ENCODE results near the gene TSPAN5.

Gene TSPAN5

DNA sequence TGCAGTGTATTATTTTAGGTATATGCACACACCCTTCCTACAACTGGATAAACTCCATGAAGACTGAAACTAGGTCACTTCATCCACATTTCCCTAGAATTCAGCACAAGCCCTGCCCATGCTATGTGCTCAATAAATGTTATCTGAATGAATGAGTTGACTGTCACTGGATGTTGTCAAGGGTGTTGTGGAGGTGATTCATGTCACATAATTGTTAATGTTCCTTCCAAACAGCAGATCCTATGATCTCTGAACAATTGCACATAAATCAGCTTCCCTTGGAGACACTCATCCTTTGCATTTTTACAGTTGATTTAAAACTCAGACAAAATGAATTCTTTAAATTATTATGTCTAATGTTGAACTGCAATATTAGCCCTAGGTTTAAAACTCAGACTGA is 154.7 kb downstream of the TSPAN5 start:
- TF ChIP-seq, protein P1, sequence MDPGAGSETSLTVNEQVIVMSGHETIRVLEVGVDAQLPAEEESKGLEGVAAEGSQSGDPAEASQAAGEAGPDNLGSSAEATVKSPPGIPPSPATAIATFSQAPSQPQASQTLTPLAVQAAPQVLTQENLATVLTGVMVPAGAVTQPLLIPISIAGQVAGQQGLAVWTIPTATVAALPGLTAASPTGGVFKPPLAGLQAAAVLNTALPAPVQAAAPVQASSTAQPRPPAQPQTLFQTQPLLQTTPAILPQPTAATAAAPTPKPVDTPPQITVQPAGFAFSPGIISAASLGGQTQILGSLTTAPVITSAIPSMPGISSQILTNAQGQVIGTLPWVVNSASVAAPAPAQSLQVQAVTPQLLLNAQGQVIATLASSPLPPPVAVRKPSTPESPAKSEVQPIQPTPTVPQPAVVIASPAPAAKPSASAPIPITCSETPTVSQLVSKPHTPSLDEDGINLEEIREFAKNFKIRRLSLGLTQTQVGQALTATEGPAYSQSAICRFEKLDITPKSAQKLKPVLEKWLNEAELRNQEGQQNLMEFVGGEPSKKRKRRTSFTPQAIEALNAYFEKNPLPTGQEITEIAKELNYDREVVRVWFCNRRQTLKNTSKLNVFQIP (CRISPR knock-in tag; IDR thresholded peaks at IDR 0.05; ENCODE audit: borderline replicate concordance, low read depth), result no peak
- TF ChIP-seq TCF4 (CRISPR knock-in tag; IDR thresholded peaks at IDR 0.05; ENCODE audit: borderline replicate concordance), result no peak
- no peak for TF ChIP-seq BACH2 (CRISPR knock-in tag; IDR thresholded peaks at IDR 0.05; ENCODE audit: borderline replicate concordance)
- TF ChIP-seq ZFP3 (CRISPR knock-in tag; IDR thresholded peaks at IDR 0.05), result no peak
- TF ChIP-seq ZNF8 (CRISPR knock-in tag; IDR thresholded peaks at IDR 0.05), result no peak
- no peak for TF ChIP-seq ZFP30 (CRISPR knock-in tag; IDR thresholded peaks at IDR 0.05)
- TF ChIP-seq CSDC2 (CRISPR knock-in tag; IDR thresholded peaks at IDR 0.05), result no peak
- no peak for TF ChIP-seq TOX (CRISPR knock-in tag; IDR thresholded peaks at IDR 0.05; ENCODE audit: borderline replicate concordance)
- TF ChIP-seq, protein P2, sequence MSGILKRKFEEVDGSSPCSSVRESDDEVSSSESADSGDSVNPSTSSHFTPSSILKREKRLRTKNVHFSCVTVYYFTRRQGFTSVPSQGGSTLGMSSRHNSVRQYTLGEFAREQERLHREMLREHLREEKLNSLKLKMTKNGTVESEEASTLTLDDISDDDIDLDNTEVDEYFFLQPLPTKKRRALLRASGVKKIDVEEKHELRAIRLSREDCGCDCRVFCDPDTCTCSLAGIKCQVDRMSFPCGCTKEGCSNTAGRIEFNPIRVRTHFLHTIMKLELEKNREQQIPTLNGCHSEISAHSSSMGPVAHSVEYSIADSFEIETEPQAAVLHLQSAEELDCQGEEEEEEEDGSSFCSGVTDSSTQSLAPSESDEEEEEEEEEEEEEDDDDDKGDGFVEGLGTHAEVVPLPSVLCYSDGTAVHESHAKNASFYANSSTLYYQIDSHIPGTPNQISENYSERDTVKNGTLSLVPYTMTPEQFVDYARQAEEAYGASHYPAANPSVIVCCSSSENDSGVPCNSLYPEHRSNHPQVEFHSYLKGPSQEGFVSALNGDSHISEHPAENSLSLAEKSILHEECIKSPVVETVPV (CRISPR knock-in tag; IDR thresholded peaks at IDR 0.05), result no peak
- TF ChIP-seq PPARA (CRISPR knock-in tag; IDR thresholded peaks at IDR 0.05; ENCODE audit: borderline replicate concordance), result no peak
- TF ChIP-seq RARB (CRISPR knock-in tag; IDR thresholded peaks at IDR 0.05), result no peak
- no peak for TF ChIP-seq ZC3H10 (CRISPR knock-in tag; IDR thresholded peaks at IDR 0.05)
- no peak for TF ChIP-seq GLIS3 (CRISPR knock-in tag; IDR thresholded peaks at IDR 0.05)
- TF ChIP-seq ISL1 (CRISPR knock-in tag; IDR thresholded peaks at IDR 0.05), result no peak
- no peak; the same call in 2 of the 3 replicates for ATAC-seq

DNA sequence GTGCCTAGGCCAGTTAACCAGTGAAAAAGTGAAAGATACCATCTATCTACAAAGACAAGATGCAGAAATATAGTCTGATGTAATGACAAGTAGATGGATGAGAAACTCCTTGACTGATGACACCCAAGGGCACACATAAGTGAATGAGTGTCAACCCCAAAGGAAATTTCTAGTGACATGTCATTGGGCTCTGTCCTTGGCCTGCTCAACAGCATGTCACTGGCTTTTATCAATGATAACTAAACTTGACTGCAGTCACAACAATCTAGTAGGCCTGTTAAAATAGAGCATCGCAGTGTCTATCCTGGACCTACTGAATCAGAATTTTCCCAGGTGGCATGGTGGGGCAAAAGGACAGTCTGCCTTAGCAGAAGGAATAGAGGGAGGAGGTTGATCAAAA is 155.8 kb downstream of the TSPAN5 start:
- TF ChIP-seq RARB (CRISPR knock-in tag; IDR thresholded peaks at IDR 0.05) (no peak), ZNF8 (CRISPR knock-in tag; IDR thresholded peaks at IDR 0.05) (no peak), ARNTL (CRISPR knock-in tag; IDR thresholded peaks at IDR 0.05; ENCODE audit: borderline replicate concordance, low read depth) (no peak), OSR1 (CRISPR knock-in tag; IDR thresholded peaks at IDR 0.05) (no peak), ZNF70 (CRISPR knock-in tag; IDR thresholded peaks at IDR 0.05) (no peak), PPARA (CRISPR knock-in tag; IDR thresholded peaks at IDR 0.05; ENCODE audit: borderline replicate concordance) (no peak), ESRRG (CRISPR knock-in tag; IDR thresholded peaks at IDR 0.05) (no peak), CSDC2 (CRISPR knock-in tag; IDR thresholded peaks at IDR 0.05) (no peak), ZC3H10 (CRISPR knock-in tag; IDR thresholded peaks at IDR 0.05) (no peak), TCF4 (CRISPR knock-in tag; IDR thresholded peaks at IDR 0.05; ENCODE audit: borderline replicate concordance) (no peak), BACH2 (CRISPR knock-in tag; IDR thresholded peaks at IDR 0.05; ENCODE audit: borderline replicate concordance) (no peak), ZNF565 (CRISPR knock-in tag; conservative IDR thresholded peaks at IDR 0.05; ENCODE audit: low read depth) (no peak), SNAI2 (CRISPR knock-in tag; IDR thresholded peaks at IDR 0.05) (no peak)
- TF ChIP-seq, protein P3, sequence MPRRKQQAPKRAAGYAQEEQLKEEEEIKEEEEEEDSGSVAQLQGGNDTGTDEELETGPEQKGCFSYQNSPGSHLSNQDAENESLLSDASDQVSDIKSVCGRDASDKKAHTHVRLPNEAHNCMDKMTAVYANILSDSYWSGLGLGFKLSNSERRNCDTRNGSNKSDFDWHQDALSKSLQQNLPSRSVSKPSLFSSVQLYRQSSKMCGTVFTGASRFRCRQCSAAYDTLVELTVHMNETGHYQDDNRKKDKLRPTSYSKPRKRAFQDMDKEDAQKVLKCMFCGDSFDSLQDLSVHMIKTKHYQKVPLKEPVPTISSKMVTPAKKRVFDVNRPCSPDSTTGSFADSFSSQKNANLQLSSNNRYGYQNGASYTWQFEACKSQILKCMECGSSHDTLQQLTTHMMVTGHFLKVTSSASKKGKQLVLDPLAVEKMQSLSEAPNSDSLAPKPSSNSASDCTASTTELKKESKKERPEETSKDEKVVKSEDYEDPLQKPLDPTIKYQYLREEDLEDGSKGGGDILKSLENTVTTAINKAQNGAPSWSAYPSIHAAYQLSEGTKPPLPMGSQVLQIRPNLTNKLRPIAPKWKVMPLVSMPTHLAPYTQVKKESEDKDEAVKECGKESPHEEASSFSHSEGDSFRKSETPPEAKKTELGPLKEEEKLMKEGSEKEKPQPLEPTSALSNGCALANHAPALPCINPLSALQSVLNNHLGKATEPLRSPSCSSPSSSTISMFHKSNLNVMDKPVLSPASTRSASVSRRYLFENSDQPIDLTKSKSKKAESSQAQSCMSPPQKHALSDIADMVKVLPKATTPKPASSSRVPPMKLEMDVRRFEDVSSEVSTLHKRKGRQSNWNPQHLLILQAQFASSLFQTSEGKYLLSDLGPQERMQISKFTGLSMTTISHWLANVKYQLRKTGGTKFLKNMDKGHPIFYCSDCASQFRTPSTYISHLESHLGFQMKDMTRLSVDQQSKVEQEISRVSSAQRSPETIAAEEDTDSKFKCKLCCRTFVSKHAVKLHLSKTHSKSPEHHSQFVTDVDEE (CRISPR knock-in tag; IDR thresholded peaks at IDR 0.05), result no peak
- TF ChIP-seq, protein P4, sequence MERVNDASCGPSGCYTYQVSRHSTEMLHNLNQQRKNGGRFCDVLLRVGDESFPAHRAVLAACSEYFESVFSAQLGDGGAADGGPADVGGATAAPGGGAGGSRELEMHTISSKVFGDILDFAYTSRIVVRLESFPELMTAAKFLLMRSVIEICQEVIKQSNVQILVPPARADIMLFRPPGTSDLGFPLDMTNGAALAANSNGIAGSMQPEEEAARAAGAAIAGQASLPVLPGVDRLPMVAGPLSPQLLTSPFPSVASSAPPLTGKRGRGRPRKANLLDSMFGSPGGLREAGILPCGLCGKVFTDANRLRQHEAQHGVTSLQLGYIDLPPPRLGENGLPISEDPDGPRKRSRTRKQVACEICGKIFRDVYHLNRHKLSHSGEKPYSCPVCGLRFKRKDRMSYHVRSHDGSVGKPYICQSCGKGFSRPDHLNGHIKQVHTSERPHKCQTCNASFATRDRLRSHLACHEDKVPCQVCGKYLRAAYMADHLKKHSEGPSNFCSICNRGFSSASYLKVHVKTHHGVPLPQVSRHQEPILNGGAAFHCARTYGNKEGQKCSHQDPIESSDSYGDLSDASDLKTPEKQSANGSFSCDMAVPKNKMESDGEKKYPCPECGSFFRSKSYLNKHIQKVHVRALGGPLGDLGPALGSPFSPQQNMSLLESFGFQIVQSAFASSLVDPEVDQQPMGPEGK (CRISPR knock-in tag; IDR thresholded peaks at IDR 0.05; ENCODE audit: borderline replicate concordance), result no peak
- ATAC-seq, result no peak

DNA sequence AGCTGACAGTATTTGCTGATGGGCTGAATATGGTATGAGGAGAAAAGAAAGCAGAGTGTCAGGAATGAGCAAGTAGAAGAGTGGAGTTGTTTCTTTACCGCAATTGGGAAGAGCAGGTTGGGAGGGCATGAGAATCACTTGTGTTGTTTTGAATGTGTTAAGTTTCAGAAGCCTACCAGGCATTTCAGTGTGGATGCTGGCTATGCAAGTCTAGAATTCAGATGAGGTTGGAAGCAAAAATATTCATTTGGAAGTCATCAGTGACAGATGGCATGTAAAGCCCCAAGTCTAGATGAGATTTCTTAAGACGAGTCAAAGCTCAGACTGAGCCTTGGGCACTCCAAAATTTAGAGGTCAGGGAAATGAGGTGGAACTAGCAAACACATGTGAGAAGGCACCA is 156.4 kb downstream of the TSPAN5 start:
- TF ChIP-seq ZFP3 (CRISPR knock-in tag; IDR thresholded peaks at IDR 0.05), result no peak
- TF ChIP-seq RARB (CRISPR knock-in tag; IDR thresholded peaks at IDR 0.05), result no peak
- no peak for TF ChIP-seq ARNTL (CRISPR knock-in tag; IDR thresholded peaks at IDR 0.05; ENCODE audit: borderline replicate concordance, low read depth)
- no peak for TF ChIP-seq ISL1 (CRISPR knock-in tag; IDR thresholded peaks at IDR 0.05)
- TF ChIP-seq, protein P5, sequence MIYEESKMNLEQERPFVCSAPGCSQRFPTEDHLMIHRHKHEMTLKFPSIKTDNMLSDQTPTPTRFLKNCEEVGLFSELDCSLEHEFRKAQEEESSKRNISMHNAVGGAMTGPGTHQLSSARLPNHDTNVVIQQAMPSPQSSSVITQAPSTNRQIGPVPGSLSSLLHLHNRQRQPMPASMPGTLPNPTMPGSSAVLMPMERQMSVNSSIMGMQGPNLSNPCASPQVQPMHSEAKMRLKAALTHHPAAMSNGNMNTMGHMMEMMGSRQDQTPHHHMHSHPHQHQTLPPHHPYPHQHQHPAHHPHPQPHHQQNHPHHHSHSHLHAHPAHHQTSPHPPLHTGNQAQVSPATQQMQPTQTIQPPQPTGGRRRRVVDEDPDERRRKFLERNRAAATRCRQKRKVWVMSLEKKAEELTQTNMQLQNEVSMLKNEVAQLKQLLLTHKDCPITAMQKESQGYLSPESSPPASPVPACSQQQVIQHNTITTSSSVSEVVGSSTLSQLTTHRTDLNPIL (CRISPR knock-in tag; IDR thresholded peaks at IDR 0.05; ENCODE audit: low read depth), result no peak
- ATAC-seq, result no peak

All from SK-N-SH treated with all-trans-retinoic acid at 6 μM for 48 hours (cell line).